Brain microvascular endothelial cell (primary cell): ENCODE results near the gene AACS.

Experiments used
- DNase-seq: peaks from one replicate; pipeline ENCODE4 v3.0.0-alpha.2; 2020
- H3K27ac ChIP-seq: fragments of 250-450 bp; sonication (Bioruptor Pico); 2 replicates; pipeline ENCODE4 v1.5.1; 2020; ENCODE audit warnings: mild to moderate bottlenecking, moderate library complexity
- H3K27me3 ChIP-seq: fragments of 250-450 bp; sonication (Bioruptor Pico); replicated peaks from 2 replicates; pipeline ENCODE4 v1.5.1; 2020; ENCODE audit warnings: mild to moderate bottlenecking
- H3K36me3 ChIP-seq: fragments of 250-450 bp; sonication (Bioruptor Pico); replicated peaks from 2 replicates; pipeline ENCODE4 v1.5.1; 2020; ENCODE audit warnings: mild to moderate bottlenecking
- H3K4me3 ChIP-seq: 2 replicates; pipeline ENCODE4 v1.5.1; 2011; ENCODE audit warnings: low read depth, mild to moderate bottlenecking, control low read depth, low read length, moderate library complexity
- CTCF ChIP-seq: IDR thresholded peaks from 2 replicates; pipeline ENCODE4 v1.5.1; 2011; ENCODE audit warnings: low read depth, mild to moderate bottlenecking, moderate library complexity, low read length, control low read depth, inconsistent platforms; ENCODE audit errors: missing control alignments
- in situ Hi-C: cut with HindIII; loops from 2 replicates; pipeline ENCODE4 v1.10.0; 2017; ENCODE audit warnings: low sequenced_read_pairs, low pct_ligation_motif_present

The AACS gene

GRCh38 chr12:125192690-125193221 is 127.5 kb downstream of the AACS start:
- DNase-seq = no peak
- TF ChIP-seq CTCF = no peak
- Histone ChIP-seq H3K27me3 (peaks cover 25% of the 10 kb centered on the region), H3K4me3 (no peak overlapping the region), H3K27ac (no peak overlapping the region), H3K36me3 (no peaks in the 10 kb centered on the region)
- in situ Hi-C loops = no loop called here
